ENCODE data around the gene CLCN6. TPM values are rescaled to one million over a fixed set of nuclear protein-coding genes. Genes with fewer than 3 reads are reported as not detected.

CLCN6 gene
- total and polyA plus RNA-seq, 2 of the 13 experiments (the other 11 are each of a cell fraction or from before 2014, with no cell fraction given): 14.9 to 19.3 TPM

- TF ChIP-seq BCLAF1 (IDR thresholded peaks at IDR 0.05) (no peak), GFI1 (CRISPR knock-in tag; IDR thresholded peaks at IDR 0.05; ENCODE audit: borderline replicate concordance) (no peak), ATF2 (CRISPR knock-in tag; IDR thresholded peaks at IDR 0.05) (peak; percentile 89), GLI4 (CRISPR knock-in tag; IDR thresholded peaks at IDR 0.05; ENCODE audit: borderline replicate concordance) (no peak), ZNF660 (CRISPR knock-in tag; IDR thresholded peaks at IDR 0.05; ENCODE audit: borderline replicate concordance, low read depth) (no peak), ARID4A (CRISPR knock-in tag; IDR thresholded peaks at IDR 0.05; ENCODE audit: borderline replicate concordance) (peak; percentile 64; the same call in 1 of the 2 replicates), KDM5A (IDR thresholded peaks at IDR 0.05; ENCODE audit: borderline replicate concordance, low read length) (no peak), ZNF225 (CRISPR knock-in tag; IDR thresholded peaks at IDR 0.05) (no peak), ZNF367 (CRISPR knock-in tag; IDR thresholded peaks at IDR 0.05; ENCODE audit: borderline replicate concordance) (no peak), BCL6 (CRISPR knock-in tag; IDR thresholded peaks at IDR 0.05) (peak; percentile 93), ZNF207 (IDR thresholded peaks at IDR 0.05; ENCODE audit: borderline replicate concordance) (no peak), SOX5 (CRISPR knock-in tag; IDR thresholded peaks at IDR 0.05; ENCODE audit: borderline replicate concordance) (peak; percentile 90), KAT7 (CRISPR knock-in tag; IDR thresholded peaks at IDR 0.05; ENCODE audit: borderline replicate concordance) (no peak), ZNF766 (CRISPR knock-in tag; IDR thresholded peaks at IDR 0.05; ENCODE audit: borderline replicate concordance) (no peak), ZSCAN22 (CRISPR knock-in tag; IDR thresholded peaks at IDR 0.05) (no peak; the same call in 1 of the 2 replicates), NKX3-1 (CRISPR knock-in tag; IDR thresholded peaks at IDR 0.05) (peak; percentile 24; the same call in 1 of the 2 replicates), SP5 (CRISPR knock-in tag; IDR thresholded peaks at IDR 0.05; ENCODE audit: borderline replicate concordance, low read depth) (peak; percentile 73), FOSL2 (CRISPR knock-in tag; IDR thresholded peaks at IDR 0.05) (peak; percentile 80), ZFP36 (IDR thresholded peaks at IDR 0.05; ENCODE audit: borderline replicate concordance, low read depth, low read length, partially characterized antibody) (no peak), ZNF468 (CRISPR knock-in tag; IDR thresholded peaks at IDR 0.05) (no peak), TOE1 (CRISPR knock-in tag; IDR thresholded peaks at IDR 0.05) (no peak)
These were observed 36.4 kb downstream of the CLCN6 start (continued) for GRCh38 chr1:11842154-11843041.

All from HepG2 (cell line).